HG02852 (cell line): ENCODE measurements around the gene SART3.

Experiments used
- ATAC-seq: cut with Tn5 transposase; IDR thresholded peaks from one replicate; pipeline ENCODE4 v1.9.1; 2021; ENCODE audit warnings: mild to moderate bottlenecking, moderate library complexity; ENCODE audit not compliant: unreplicated experiment

Gene SART3, protein sequence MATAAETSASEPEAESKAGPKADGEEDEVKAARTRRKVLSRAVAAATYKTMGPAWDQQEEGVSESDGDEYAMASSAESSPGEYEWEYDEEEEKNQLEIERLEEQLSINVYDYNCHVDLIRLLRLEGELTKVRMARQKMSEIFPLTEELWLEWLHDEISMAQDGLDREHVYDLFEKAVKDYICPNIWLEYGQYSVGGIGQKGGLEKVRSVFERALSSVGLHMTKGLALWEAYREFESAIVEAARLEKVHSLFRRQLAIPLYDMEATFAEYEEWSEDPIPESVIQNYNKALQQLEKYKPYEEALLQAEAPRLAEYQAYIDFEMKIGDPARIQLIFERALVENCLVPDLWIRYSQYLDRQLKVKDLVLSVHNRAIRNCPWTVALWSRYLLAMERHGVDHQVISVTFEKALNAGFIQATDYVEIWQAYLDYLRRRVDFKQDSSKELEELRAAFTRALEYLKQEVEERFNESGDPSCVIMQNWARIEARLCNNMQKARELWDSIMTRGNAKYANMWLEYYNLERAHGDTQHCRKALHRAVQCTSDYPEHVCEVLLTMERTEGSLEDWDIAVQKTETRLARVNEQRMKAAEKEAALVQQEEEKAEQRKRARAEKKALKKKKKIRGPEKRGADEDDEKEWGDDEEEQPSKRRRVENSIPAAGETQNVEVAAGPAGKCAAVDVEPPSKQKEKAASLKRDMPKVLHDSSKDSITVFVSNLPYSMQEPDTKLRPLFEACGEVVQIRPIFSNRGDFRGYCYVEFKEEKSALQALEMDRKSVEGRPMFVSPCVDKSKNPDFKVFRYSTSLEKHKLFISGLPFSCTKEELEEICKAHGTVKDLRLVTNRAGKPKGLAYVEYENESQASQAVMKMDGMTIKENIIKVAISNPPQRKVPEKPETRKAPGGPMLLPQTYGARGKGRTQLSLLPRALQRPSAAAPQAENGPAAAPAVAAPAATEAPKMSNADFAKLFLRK

DNA sequence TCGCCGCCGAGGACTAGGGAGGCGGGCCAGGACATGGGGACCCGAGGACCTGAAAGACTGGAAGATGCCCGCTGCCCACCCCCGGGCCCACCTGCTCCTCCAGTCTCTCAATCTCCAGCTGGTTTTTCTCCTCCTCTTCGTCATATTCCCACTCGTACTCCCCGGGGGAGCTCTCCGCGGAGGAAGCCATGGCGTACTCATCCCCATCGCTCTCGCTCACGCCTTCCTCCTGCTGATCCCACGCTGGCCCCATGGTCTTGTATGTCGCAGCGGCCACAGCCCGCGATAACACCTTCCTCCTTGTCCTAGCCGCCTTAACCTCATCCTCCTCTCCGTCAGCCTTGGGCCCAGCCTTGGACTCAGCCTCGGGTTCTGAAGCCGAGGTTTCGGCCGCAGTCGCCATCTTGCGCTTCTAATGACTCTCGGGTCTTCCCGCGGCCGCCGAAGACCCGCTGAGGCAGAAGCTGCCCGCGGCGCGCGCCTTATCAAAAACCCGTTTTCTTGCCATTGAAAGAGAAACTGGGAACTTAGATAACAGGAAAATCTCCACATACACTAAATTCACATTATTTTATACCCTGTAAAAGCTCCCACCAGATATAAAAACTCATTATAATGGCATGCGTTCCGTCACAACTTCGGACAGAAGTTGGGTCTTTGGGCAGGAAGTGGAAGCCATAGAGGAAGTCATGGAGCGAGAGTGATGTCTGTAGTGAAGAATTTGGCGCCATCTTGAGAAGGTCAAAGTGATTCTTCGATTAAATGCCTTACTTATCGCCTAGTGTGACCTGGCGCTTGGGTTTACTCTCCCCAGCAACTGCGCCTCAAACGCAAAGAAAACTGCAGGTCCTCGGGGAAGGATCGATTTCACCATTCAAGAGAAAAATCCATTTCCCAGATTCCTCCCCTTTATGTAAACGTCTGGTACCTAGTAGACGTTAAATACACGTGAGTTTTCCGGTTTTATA lies at the start of gene SART3:
Gene SART3, minus strand, starts transcription at position 422 of the 968 bp plus-strand sequence. Its CDS starts 19 bp downstream, at position 403.
- ATAC-seq = peak; percentile 40

DNA sequence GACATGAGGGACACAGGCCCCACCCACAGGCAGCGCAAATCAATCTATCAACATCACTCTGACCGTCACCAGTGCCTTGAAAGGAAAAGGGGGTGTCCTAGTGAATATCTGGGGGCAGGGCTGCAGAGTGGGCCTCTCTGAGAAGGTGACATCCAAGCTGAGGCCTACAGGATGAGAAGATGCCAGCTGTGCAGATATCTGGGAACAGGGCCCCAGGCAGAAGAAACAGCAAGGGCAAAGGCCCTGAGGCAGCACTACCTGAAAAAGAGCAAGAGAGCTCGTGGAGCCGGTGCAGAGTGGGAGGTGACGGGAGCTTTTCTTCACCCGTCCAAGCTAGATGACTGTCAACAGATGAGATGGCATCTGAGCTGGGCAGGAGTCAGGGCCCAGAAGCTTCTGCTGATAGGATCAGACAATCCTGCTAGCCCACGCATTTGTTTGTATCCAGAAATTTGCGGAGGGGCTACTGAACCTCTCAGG lies 49.4 kb upstream of the SART3 start:
- no peak for ATAC-seq

DNA sequence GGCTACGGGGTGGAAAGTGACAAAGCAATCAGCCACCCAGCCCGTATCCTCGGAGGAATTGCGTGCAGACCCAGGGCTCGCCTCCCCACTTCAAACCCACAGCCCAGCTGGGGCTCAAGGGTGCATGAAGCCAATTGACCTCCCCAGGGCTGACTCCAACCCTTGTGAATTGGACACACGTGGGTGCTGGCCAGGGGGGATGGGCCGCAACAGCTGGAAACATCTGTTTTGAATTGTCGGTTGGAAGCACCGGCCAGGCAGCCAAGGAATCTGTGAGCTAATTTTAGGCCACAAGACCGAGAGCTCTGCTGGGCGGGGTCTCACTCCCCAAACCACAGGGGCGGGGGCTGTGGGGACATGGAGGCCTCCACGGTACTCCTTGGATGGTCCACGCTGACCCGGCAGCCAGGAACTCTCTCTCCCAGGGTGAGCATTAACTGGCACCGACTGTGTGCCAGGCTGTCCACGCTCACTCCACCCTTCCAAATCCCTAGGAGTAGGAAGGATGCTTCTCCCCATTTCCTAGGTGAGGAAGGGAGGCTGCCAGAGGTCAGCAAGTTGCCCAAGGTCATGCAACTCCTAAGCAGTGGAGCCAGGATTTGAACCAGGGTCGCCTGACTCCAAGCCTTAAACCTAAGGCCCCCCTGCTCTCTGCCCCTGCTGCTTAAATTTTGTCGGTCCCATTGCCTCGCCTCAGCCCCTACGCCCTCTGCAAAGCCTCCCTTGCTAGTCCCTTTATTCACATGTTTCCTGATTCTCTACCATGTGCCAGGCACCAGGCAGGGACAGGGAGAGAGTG lies 48.8 kb upstream of the SART3 start:
- no peak for ATAC-seq

DNA sequence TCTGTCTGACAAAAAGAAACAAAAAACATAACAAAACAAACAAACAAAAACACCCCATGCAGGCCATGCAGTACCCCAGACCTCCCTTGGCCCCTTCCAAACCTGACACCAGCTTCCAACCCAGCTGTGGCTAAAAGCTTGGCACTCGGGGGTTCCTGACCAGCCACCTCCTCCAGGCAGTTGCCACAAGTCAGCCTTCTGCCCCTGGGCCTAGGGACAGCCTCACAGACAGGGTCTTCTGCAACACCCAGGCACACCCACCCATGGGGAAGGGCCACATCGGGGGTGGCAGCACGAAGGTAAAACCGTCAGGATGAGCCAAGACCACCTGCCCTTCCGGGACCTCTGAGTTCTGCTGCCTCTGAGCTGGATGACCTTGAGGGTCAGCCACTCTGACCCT lies 47.6 kb upstream of the SART3 start:
- ATAC-seq = no peak

DNA sequence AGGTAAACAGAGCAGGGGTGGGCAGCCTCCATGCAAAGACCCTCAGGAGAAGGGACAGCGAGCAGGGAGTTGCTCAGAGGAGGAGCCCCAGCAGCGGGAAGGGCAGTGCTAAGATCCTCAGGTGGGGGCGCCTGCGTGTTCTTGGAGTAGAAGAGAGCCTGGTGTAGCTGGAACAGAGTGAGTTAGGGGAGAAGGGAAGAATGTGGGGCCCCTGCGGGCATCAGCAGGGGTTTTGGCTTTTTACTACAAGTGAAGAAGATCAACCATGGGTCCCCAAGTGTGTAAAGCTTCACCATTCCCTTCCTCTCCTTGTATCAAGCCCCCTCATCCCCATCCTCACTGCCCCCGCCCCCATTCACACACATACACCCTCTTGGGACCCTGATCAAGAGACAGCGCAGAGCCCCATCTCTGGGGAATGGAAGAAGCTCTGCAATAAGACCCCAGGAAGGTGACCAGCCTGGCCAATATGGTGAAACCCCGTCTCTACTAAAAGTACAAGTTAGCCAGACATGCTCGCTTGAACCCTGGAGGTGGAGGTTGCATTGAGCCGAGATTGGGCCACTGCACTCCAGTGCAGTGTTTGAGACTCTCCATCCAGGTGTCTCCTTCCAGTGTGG lies 47.1 kb upstream of the SART3 start:
- ATAC-seq = no peak

DNA sequence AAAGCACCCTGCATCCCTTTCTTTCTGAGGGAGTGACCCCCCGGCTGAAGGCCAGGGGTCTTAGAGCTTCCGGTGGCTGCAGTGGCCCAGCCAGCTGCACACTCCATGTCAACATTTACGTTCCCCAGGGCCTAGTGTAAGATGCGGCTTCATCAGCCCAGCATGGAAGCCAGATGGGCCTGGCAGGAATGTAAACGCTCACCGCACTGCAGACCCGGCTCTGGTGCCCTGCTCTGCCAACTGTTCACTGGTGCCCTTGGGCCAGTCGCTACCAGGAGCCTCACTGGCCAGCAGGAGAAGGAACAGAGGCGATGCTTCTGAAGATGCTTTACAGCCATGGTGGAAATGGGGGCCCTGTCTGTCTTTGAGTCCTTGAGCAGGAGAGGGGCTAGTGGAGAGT lies 45.5 kb upstream of the SART3 start:
- no peak for ATAC-seq

DNA sequence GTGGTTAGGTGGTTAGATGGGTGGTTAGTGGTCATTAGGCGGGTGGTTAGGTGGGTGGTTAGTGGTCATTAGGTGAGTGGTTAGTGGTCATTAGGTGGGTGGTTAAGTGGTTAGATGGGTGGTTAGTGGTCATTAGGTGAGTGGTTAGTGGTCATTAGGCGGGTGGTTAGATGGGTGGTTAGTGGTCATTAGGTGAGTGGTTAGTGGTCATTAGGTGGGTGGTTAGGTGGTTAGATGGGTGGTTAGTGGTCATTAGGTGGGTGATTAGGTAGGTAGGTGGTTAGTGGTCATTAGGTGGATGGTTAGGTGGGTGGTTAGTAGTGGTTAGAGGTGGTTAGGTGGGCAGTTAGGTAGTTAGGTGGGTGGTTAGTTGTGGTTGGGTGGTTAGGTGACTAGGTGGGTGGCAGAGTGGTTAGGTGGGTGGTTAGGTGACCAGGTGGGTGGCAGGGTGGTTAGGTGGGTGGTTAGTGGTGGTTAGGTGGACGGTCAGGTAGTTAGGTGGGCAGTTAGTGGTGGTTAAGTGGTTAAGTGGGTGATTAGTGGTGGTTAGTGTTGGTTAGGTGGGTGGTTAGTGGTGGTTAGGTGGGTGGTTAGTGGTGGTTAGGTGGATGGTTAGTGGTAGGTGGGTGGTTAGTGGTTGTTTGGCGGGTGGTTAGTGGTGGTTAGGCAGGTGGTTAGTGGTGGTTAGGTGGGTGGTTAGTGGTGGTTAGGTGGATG lies 44.9 kb upstream of the SART3 start:
- no peak for ATAC-seq

DNA sequence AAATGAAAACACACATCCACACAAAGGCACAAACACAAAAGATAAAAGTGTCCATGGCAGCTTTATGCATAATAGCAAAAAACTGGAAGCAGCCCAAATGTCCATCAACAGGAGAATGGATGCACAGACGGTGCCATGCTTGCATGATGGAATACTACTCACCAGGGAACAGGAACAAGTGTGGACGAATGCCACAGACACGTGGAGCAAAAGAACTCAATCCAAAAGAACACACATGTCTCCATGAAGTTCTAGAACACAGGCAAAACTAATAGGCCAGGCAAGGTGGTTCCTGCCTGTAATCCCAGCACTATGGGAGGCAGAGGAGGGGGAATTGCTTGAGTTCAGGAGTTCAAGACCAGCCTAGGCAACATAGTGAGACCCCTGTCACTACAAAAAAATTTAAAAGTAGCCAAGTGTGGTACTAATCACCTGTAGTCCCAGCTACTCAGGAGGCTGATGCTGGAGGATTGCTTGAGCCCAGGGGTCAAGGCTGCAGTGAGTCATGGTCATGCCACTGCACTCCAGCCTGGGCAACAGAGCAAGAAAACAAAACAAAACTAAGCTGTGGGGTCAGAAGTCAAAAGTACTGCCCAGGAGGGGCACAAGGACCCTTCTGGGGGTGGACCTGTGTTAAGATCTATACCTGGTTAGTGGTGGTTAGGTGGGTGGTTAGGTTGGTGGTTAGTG lies 44.2 kb upstream of the SART3 start:
- no peak for ATAC-seq

DNA sequence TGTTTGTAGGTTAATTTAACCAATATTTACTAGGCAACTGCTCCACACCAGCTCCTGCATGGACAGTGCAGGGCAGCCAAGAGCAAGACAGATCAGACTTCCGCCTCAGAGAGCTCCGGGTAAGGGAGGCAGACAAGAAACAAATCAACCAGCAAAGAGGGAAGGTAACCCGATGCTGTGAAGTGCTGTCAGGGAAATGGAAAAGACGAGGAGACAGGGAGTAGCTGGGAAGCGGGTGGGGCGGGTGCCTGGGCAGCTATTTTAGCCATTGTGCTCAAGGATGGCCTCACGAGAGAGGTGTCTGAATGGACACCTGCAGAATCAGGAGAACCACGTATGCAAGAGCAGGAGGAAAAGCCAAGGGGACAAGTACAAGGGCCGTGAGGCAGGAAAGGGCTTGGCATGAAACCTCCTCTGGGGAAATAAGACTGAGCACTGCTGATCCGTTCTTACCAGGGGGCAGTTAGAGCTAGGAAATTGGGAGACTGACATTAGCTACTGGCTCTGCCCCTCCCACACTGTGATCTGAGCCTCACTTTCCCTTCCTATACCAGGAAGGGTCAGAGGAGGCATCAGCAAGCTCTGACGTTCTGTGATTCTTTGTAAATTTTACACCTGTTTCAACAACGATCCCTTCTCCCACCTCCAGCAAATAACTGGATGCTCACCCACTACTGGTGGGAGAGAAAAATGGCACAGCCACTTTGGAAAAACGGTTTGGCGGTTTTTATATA lies 43.4 kb upstream of the SART3 start:
- ATAC-seq = no peak

DNA sequence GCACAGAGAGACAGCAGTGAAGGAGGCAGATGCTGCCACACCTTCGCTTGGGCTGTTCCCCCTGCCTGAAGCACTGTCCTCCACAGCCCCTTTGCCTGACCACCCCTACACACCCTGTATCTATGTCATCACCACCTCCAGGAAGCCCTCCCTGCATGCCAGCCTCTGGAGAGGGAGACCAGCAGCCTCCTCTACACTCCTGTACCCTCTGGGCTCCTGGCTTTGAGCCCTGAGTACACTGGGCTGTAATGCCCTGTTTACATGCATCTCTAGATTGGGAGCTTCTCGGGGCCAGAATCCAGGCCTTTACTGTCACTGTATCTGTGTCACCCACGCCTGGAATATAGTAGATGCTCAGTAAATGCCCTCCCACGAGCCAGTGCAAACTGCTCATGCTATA lies 42.8 kb upstream of the SART3 start:
- no peak for ATAC-seq

DNA sequence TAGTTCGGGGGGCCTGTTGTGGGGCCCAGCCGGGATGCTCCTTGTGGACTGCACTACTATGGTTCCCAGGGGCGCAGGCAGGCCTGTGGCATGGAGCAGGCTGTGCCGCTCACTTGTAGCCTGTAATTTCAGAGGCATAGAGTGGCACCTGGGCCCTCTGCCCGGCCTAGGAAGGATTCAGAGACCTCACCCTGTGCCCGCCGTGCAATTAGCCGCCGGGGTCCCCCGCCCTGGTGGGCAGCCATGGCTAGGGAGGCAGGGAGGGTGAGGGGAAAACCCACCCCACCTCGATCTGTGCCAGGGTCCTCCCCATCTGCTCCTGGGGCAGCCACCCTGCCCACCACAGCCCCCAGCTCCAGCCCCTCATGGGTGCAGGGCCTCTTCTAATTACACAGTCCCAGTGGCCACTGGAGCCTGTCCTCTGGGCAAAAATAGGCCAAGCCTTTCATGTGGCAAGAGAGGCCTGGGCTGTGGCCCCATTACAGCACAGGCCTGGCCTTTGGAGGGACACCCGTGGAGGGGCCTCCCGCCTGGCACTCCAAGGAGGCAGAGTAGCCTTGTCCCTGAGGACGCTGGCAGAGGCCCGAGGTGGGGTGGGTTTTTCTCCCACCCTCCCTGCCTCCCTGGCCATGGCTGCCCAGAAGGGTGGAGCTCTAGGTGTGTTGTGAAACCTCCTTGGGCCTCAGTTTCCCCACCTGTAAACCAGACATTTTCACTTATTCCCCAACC lies 42.2 kb upstream of the SART3 start:
- ATAC-seq = no peak

DNA sequence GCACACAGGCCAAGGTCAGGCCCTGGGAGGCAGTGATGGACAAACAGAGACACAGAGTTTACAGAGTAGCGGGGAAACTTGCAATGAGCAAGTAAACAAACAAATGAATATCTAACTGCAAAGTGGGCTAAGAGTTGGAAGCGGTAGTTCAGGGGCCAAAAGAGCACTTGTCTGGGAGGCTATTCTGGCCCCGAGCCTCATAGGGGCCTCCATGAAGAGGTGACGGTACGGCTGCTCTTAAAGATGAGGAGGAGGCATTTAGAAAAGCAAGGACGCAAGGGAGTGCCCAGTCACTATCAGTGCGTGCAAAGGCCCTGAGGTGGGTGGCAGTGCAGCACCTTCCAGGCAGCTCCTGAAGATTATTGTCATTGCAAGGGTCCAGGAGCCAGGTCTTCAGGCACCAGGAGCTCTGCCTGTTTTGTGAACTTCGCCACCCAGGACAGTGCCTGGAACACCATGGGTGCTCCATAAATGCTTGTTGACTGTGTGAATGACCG lies 41.3 kb upstream of the SART3 start:
- ATAC-seq = no peak

DNA sequence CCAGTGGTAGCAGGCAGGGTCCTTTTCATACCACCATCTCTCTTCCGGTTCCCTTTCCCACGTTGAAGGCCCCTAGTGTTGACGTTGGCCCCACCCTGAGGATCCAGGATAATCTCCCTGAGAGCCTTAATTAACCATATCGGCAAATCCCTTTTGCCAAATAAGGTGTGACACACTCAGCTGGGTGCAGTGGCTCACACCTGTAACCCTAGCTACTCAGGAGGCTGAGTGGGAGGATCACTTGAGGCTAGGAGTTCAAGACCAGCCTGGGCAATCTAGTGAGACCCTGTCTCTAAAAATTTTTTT lies 39.7 kb upstream of the SART3 start:
- no peak for ATAC-seq

DNA sequence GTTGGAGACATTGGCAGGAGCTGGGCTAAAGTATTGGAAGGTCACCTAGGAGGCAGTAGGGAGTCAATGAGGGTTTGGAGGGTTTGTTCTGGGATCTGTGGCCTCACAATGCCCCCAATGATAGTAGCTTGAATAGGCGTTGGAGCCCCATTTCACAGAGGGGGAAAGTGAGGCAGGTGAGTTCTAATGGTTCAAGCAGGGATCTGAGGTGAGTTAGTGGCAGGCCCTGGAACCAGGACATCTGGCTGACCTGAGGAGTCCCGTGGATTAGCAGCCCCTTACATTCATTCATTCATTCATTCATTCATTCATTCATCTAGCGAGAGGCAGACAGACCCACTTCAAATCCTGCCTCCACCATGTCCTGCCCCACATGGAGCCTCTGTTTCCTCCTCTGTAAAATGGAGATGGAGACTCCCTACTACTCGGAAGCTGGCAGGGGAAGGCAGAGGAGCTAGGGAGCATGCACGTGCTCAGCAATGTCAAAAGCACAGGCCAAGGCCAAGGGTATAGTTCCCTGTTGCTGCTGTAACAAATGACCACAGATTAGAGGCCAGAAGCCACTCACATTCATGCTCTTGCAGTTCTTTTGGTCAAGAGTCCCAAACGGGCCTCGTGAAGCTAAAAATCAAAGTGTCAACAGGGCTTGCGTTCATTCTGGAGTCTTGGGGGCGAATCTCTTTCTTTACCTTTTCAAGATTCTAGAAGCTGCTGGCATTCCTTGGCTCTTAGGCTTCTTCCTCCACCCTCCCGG lies 39.2 kb upstream of the SART3 start:
- ATAC-seq = no peak

DNA sequence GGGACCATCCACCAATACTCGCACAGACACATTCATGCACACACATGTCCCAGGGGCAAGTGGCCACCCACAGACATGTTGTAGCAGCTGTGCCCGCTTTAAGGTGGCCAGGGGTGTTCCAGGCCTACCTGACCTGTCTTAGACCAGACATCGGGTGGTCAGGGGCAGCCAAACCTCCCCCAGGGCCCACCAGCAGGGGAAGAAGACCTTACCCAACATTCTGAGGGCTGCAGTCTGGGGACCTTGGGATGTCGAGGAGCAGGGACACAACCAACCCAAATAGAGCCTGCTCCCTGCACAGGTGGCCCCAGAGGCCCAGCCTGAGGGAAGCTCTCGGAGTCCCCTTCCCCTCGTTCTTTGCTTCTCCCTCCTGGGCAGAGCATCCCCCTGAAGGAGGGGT lies 38.6 kb upstream of the SART3 start:
- ATAC-seq = no peak
